IPS-18c (cell line): ENCODE results near the gene BAIAP2L2.
"Not testable (repeated sequence)": the region's sequence is repeated elsewhere in the genome, so short reads cannot be mapped to it uniquely, and the experiment has no call there.

ENCODE experiments used
- H3K4me3 ChIP-seq: 2 replicates; pipeline ENCODE4 v1.7.0; 2013; ENCODE audit warnings: low read depth, mild to moderate bottlenecking, low read length, moderate library complexity; ENCODE audit not compliant: insufficient read depth
- H3K9me3 ChIP-seq: one replicate; pipeline ENCODE4 v1.6.1; 2013; ENCODE audit warnings: mild to moderate bottlenecking, low read length, moderate library complexity; ENCODE audit not compliant: control insufficient read depth, insufficient read depth

BAIAP2L2 gene

GRCh38 chr22:38038426-38038825 is 72.1 kb downstream of the BAIAP2L2 start:
- Histone ChIP-seq H3K4me3 (no peak overlapping the region), H3K9me3 (peaks cover 2% of the 10 kb centered on the region)

- H3K4me3 ChIP-seq, H3K9me3 ChIP-seq: not testable (repeated sequence)
Observed at GRCh38 chr22:38037367-38038150, 72.9 kb downstream of the BAIAP2L2 start.

GRCh38 chr22:38036392-38037062 is 74.0 kb downstream of the BAIAP2L2 start:
- no peak overlapping the region for H3K4me3 ChIP-seq
- peaks cover 2% of the 10 kb centered on the region for H3K9me3 ChIP-seq

DNA sequence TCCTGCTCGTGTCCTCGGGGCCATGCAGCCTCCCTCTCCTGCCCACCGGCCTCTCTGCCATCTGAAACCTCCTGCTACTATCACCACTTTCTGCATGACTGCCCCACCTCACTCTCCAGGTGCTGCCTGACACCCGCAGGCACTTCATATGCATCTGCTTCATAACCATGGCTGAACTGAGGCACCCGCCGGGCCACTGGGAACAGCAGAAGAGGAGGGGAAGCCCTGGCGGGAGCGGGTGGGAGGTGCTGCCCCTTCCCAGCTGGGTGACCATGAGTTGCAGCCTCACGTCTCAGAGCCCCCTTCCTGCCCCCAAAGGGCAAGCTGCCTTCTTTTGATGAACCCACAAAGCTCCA is 75.0 kb downstream of the BAIAP2L2 start:
- Histone ChIP-seq H3K9me3 (peaks cover 2% of the 10 kb centered on the region), H3K4me3 (no peak overlapping the region)
